Activated CD4-positive, alpha-beta T cell treated with anti-CD3 and anti-CD28 coated beads, Interleukin-10, Interleukin-2, amounts not matched to agents 100 ng/mL and 50 ng/mL, durations not matched to agents 16 hours and 8 hours (primary cell): ENCODE data around the gene AXIN2.
"Not testable (repeated sequence)": the region's sequence is repeated elsewhere in the genome, so short reads cannot be mapped to it uniquely, and the experiment has no call there.

Experiments used
- DNase-seq: peaks from one replicate; pipeline ENCODE4 v3.0.0-alpha.2; 2020

Gene AXIN2

GRCh38 chr17:65536573-65537342, 24.7 kb downstream of the AXIN2 start:
- DNase-seq = no peak

GRCh38 chr17:65535777-65536572, 25.5 kb downstream of the AXIN2 start:
- no peak for DNase-seq

GRCh38 chr17:65533852-65534457, 27.5 kb downstream of the AXIN2 start:
- no peak for DNase-seq

- no peak for DNase-seq
These were observed 28.2 kb downstream of the AXIN2 start for GRCh38 chr17:65533056-65533745.

GRCh38 chr17:65532101-65532890, 29.2 kb downstream of the AXIN2 start:
- DNase-seq = no peak

- DNase-seq = no peak
These were observed 30.0 kb downstream of the AXIN2 start for GRCh38 chr17:65531256-65532100.

- DNase-seq = no peak
These were observed 30.8 kb downstream of the AXIN2 start for GRCh38 chr17:65530523-65531255.

GRCh38 chr17:65529761-65530522, 31.5 kb downstream of the AXIN2 start:
- no peak for DNase-seq

GRCh38 chr17:65529040-65529633, 32.3 kb downstream of the AXIN2 start:
- no peak for DNase-seq

GRCh38 chr17:65527857-65528591, 33.4 kb downstream of the AXIN2 start:
- DNase-seq = no peak

GRCh38 chr17:65527381-65527780, 34.1 kb downstream of the AXIN2 start:
- no peak for DNase-seq

GRCh38 chr17:65526854-65527253, 34.6 kb downstream of the AXIN2 start:
- not testable (repeated sequence) for DNase-seq

GRCh38 chr17:65523853-65524664, 37.4 kb downstream of the AXIN2 start:
- DNase-seq = no peak

GRCh38 chr17:65523411-65523810, 38.0 kb downstream of the AXIN2 start:
- peak; percentile 77 for DNase-seq

GRCh38 chr17:65522751-65523404, 38.6 kb downstream of the AXIN2 start:
- no peak for DNase-seq

- DNase-seq = no peak
These were observed 42.0 kb downstream of the AXIN2 start for GRCh38 chr17:65519462-65519861.

GRCh38 chr17:65518256-65518655, 43.2 kb downstream of the AXIN2 start:
- no peak for DNase-seq
